Adipose tissue (tissue), 3 donors: ENCODE data around the gene SKA2. TPM values are rescaled to one million over a fixed set of nuclear protein-coding genes. Genes with fewer than 3 reads are reported as not detected.
"Not testable (repeated sequence)": the region's sequence is repeated elsewhere in the genome, so short reads cannot be mapped to it uniquely, and the experiment has no call there.

Source experiments
- H3K27ac ChIP-seq: one replicate; pipeline ENCODE4 v1.5.1; 2013; ENCODE audit warnings: low read depth, low read length
- WGBS, 3 donors: extraction: QIAGEN DNeasy Blood & Tissue Kit; methylation state at CpG; one replicate each; pipeline ENCODE4 v1.1.7; 2013; 5-methylcytosine and 5-hydroxymethylcytosine counted together
- polyA plus RNA-seq, 3 donors: library from polyadenylated mRNA; stranded (reverse); fragments of 200-250 nt; gene quantifications; one replicate each; pipeline ENCODE4 v1.2.3, GENCODE V29; 2013
- donor health status: healthy with polysubstance abuse.
- donor health status: Bipolar disorder and iron deficiency.
- donor health status: healthy.

The SKA2 gene
- polyA plus RNA-seq, 3 donors, result 11.1 to 52.6 (median 19.4) TPM

- 77 to 92% (median 84%) methylated on average over 7 of the region's 7 CpGs for WGBS, 3 donors
- H3K27ac ChIP-seq, result no peak overlapping the region
Measured at GRCh38 chr17:59108400-59109102, 46.4 kb downstream of the SKA2 start.

DNA sequence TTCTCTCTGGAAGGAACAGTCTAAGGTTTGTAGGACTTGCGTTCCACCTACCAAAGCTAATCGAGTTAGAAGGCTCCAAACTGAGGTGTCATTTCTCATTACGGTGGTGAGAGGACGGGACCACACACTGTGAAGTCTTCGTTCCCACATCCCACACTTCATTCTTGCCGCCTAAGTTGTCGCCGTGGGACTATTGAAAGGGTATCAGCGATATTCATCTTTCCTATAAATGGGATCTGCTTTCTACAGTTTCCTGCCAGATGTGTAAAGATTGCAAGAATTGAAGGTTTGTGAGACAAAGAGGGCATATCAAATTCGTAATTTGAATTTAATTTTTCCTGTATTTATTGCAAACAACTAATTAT is 47.7 kb downstream of the SKA2 start:
- H3K27ac ChIP-seq, result no peak overlapping the region
- 1% methylated on average over 10 of the region's 10 CpGs for WGBS, 3 donors

DNA sequence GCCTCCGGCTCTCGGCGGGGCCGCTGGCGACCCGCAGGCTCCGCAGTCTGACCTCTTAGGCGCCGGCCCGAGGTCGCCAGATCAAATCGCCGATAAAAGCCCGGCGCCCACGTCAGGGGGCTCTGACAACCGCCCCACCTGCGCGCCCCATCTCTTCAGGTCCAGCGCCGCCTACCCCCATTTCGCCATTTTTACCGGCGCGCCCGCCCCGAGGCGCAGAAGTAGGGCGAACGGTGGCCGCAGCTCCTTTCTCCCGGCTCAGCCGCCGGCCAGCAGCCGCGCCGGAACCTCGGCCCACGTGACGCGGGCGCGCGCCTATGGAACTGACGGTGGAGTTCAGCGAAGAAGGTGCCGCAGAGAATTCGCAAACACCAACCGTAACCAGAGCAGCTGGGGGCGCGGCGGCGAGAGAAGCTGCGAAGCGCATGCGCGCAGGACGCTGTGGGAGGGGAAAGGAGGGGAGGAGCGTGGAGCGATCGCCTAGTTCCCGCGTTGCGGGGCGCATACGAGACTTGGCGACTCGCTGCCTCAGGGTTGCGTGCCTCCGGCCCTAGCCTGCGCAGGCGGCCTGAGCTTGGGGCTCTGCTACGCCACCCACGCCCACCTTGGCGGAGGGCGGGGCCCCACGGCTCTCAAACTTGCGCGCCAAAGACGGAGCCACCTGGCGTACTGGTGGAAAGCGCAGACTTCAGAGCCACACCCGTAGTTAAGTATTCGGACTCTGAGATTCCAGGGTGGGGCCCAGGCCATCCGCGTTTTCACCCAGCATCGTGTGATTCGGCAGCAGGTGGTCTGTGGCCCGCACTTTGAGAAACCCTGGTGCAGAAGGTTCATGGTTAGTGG is 48.3 kb downstream of the SKA2 start, which contains the start of gene TRIM37:
Gene TRIM37, minus strand, starts transcription at position 418 of the 843 bp plus-strand sequence. CDS start 419 bp downstream, outside the sequence.
- peak within 1 kb of the TSS; percentile 30 for H3K27ac ChIP-seq
- 0% methylated on average over 84 to 89 of the region's 89 CpGs for WGBS, 3 donors

DNA sequence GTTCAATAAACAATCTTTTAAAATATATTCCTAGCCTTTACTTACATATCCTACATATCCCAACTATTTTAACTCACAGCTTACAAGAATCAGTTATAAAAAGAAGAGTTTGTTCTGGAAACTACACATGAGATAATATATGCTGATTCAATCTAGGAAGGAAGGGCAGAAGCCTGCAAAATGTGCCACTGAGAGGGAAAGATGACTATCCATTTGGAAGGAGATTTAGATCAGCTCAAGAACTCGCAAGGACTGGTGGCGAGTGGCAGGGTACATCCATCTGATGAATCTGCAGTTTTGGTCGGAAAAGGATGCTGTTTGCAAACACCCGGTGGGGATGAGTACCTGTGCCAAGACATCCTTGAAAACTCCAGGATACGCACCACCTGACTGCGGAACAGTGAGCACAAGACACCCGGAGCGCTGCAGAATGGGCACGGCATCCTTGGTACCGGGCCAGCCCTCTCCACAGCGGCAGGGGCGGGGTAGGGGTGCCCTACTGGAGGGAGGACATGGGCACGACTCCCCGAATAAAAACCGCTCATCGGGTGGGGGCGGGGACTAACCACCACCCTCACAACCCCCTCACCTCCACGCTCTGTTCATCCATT is 49.0 kb downstream of the SKA2 start:
- WGBS, 3 donors, result 0 to 1% (median 1%) methylated on average over 18 of the region's 18 CpGs
- peak overlapping the region; percentile 30 for H3K27ac ChIP-seq

DNA sequence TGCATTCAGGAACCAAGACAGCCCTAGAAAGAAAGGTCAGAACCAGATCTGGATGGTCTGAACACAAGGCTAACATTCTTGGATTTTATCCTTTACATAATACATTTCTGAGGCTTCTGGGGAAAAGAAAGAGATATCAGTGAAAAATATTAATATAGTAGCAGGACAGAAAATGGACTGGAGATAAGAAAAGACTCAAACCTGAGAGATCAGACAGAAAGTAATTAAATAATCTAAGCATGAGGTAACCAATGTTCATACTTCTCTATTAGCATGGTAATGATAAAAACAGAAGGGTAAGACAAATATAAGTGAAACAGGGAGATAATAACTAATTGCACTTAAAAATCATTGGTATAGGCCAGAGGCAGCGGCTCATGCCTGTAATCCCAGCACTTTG is 53.8 kb downstream of the SKA2 start:
- no peak overlapping the region for H3K27ac ChIP-seq
- 89 to 100% (median 95%) methylated on average over 1 of the region's 1 CpG for WGBS, 3 donors

- H3K27ac ChIP-seq, result no peak overlapping the region
Measured at GRCh38 chr17:59097876-59098275, 57.1 kb downstream of the SKA2 start.

- WGBS, 3 donors, result 87 to 92% (median 90%) methylated on average over 6 of the region's 6 CpGs
Measured at GRCh38 chr17:59094861-59095530, 60.0 kb downstream of the SKA2 start.

GRCh38 chr17:59093702-59094231 is 61.2 kb downstream of the SKA2 start:
- H3K27ac ChIP-seq, result no peak overlapping the region
- WGBS, 3 donors, result 42 to 59% (median 51%) methylated on average over 8 of the region's 8 CpGs

More at GRCh38 chr17:59094861-59095530, 60.0 kb downstream of the SKA2 start:
- H3K27ac ChIP-seq, result no peak overlapping the region

DNA sequence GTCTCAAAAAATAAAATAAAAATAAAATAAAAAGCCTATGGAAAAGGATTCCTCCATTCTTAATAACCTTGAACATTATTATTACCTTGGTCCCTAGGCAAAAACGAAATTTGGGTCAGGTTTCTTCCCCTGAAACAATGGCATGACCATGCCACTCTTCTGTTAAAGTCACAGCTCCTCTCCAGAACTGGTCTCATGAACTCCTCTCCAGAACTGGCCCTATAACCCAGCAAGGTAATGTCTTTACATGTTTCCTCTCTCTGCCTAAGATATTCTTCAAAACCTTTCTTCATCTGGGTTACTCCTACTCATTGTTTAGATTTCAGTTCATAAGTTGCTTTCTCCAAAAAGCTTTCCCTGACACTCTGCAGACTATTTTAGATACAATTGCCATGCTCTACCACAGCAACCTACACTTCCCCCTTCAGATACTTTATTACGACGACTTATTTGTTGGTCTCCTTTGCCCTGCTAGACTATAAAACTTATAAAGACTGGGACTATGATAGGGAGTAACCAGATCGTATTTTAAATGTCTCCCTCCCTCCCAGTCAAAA is 61.8 kb downstream of the SKA2 start:
- WGBS, 3 donors, result 54 to 69% (median 58%) methylated on average over 4 of the region's 4 CpGs
- no peak overlapping the region for H3K27ac ChIP-seq

DNA sequence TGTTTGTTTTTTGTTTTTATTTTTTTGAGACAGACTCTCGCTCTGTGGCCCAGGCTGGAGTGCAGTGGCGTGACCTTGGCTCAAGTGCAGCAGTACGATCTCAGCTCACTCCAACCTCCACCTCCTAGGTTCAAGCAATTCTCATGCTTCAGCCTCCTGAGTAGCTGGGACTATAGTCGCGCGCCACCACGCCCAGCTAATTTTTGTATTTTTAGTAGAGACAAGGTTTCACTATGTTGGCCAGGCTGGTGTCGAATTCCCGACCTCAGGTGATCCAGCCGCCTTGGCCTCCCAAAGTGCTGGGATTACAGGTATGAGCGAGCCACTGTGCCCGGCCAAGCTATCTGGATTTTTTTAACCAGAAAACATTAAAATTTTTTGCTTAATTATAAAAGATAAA is 64.4 kb downstream of the SKA2 start:
- not testable (repeated sequence) for H3K27ac ChIP-seq
- WGBS, 3 donors, result 93 to 96% (median 95%) methylated on average over 12 of the region's 12 CpGs

- 95 to 96% (median 96%) methylated on average over 4 of the region's 4 CpGs for WGBS, 3 donors
- no peak overlapping the region for H3K27ac ChIP-seq
Measured at GRCh38 chr17:59084154-59084553, 70.8 kb downstream of the SKA2 start.

DNA sequence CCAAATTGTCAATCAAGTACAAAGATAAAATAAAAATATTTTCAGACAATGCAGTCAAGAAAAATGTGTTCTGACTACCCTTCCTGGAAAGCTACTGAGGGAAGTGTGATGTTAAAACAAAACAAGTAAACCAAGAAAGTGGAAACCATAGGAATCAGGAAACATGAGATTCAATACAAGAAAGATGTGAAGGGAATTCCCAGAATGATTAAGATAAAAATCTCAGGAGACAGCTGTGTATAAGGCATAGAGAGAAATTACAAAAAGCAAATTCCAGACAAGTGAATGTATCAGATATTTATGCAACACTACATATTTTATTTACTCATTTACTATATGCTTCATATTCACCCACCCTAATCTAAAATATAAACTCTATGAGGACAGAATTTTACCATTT is 80.5 kb downstream of the SKA2 start:
- H3K27ac ChIP-seq, result no peak overlapping the region

- 94 to 95% (median 95%) methylated on average over 1 of the region's 1 CpG for WGBS, 3 donors
- no peak overlapping the region for H3K27ac ChIP-seq
Measured at GRCh38 chr17:59073972-59074371, 81.0 kb downstream of the SKA2 start.

- WGBS, 3 donors, result 93 to 100% (median 96%) methylated on average over 1 of the region's 1 CpG
Measured at GRCh38 chr17:59069856-59070255, 85.1 kb downstream of the SKA2 start.

GRCh38 chr17:59067756-59068155 is 87.2 kb downstream of the SKA2 start:
- WGBS, 3 donors, result 94 to 98% (median 95%) methylated on average over 6 of the region's 6 CpGs
- no peak overlapping the region for H3K27ac ChIP-seq

More at GRCh38 chr17:59069856-59070255, 85.1 kb downstream of the SKA2 start:
- H3K27ac ChIP-seq, result no peak overlapping the region

- 86 to 98% (median 92%) methylated on average over 2 of the region's 2 CpGs for WGBS, 3 donors
- no peak overlapping the region for H3K27ac ChIP-seq
Measured at GRCh38 chr17:59067340-59067739, 87.6 kb downstream of the SKA2 start.

DNA sequence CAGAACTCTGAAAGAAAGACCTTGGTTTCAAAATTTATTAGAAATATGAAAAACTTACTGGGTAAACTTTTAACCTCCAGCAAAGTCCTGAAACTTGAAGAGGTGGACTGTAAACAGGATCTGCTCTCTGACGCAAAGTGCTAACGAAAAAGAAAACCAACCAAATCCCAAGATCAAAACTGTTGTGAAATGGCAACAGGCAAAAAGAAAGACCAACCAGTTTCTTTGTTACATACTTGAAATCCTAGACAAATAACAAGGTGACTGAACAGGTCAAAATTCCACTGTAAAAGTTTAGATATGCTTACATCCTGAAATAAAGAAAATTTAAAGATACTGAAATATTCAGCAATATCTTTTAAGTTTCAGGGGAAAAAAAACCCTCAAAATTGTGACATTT is 92.5 kb downstream of the SKA2 start:
- H3K27ac ChIP-seq, result no peak overlapping the region
- WGBS, 3 donors, result 83 to 100% (median 90%) methylated on average over 2 of the region's 2 CpGs
